GM12891 (cell line): ENCODE measurements around the gene ZMIZ1.

Experiments used
- PAX5 ChIP-seq: IDR thresholded peaks from 2 replicates; pipeline ENCODE4 v1.6.1; 2011; ENCODE audit warnings: low read length, moderate library complexity, mild to moderate bottlenecking; ENCODE audit not compliant: insufficient read depth, severe bottlenecking
- POLR2A ChIP-seq: IDR thresholded peaks from 2 replicates; pipeline ENCODE4 v1.6.1; 2011; ENCODE audit warnings: low read depth, low read length, control low read depth
- POLR2AphosphoS5 ChIP-seq: IDR thresholded peaks from 2 replicates; pipeline ENCODE4 v1.6.1; 2011; ENCODE audit warnings: low read depth, low read length, control low read depth
- SPI1 ChIP-seq: IDR thresholded peaks from 2 replicates; pipeline ENCODE4 v1.6.1; 2011; ENCODE audit warnings: low read depth, low read length, control low read depth
- TAF1 ChIP-seq: IDR thresholded peaks from 2 replicates; pipeline ENCODE4 v1.6.1; 2011; ENCODE audit warnings: low read depth, low read length, control low read depth

DNA sequence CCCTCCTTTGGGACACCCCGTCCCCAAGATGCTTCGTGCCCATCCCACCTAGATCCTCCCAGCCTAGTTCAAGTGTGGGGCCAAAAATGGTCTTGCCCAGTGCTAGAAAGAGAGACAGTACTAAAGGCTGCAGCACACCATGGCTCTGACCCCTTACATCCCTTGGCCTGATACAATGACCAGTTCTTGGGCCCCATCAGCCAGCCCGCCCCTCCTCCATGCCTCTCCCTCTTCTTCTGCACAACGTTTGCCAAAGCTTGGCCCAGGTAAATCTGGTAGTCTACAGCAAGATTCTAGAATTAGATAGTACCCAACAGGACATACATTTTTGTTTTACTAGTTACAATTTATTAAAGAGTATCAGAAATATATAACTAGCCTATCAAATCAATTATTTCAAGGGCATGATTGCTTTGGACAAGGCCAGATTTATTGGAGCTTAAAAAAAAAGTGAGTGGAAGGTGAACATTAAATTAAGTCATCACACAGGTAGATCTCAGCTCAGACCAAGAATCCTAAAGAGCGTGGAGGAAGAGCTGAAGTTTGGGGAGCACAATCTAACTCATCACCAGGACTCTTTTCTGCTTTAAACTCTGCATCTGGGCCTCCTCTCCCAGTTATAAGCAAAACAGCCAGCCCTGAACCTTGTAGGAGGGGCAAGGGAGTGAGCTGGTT, 69.8 kb downstream of the ZMIZ1 start:
- TF ChIP-seq POLR2A (no peak), POLR2AphosphoS5 (no peak), PAX5 (no peak), TAF1 (no peak), SPI1 (no peak)
